Renal pelvis (tissue), 4 donors: Measurements from ENCODE around the gene HDAC1. TPM values are rescaled to one million over a fixed set of nuclear protein-coding genes. Genes with fewer than 3 reads are reported as not detected.
A peak's percentile ranks its signal among the peaks of the same experiment; 100 is the strongest.

Experiments used
- DNase-seq: peaks from one replicate; pipeline ENCODE4 v3.0.0-alpha.2; 2013
- polyA plus RNA-seq, 3 donors: library from polyadenylated mRNA; unstranded; fragments of 120-200 nt; gene quantifications; one replicate each; pipeline ENCODE4 v1.2.1, GENCODE V29; 2013; ENCODE audit not compliant: insufficient read length in 3 of 3

Gene HDAC1
- polyA plus RNA-seq, 3 donors, result 179 to 241 (median 186) TPM

- no peak for DNase-seq
Measured at GRCh38 chr1:32316903-32317277, 25.0 kb downstream of the HDAC1 start.

GRCh38 chr1:32318127-32318869 lies 26.4 kb downstream of the HDAC1 start:
- DNase-seq, result no peak

DNA sequence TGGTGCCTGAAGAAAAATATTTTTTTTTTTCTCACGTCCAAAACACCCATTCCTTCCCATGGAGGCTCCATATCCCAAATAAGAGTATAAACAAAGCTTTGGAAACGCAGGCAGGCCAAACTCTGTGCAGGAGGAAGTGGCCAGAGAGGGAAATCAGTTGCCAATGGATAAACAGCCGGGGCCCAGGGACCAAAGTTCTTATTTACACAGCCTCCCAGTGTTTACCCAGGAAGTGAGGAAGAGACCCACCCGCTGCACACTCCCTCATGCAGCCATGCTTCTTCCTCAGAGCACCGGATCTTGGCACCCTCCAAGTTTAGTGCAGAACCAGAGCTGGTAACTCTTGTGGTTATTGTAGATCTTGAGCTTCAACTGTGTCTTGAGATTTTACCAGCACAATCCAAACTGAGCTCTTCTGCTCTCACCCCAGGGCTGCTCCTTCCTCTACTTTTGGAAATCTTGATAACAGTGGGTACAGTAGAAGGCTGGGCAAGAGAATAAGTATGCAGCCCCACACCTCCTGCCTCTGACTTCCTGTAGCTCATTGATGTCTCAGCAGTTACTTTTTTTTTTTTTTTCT lies 29.9 kb downstream of the HDAC1 start:
- DNase-seq, result no peak

DNA sequence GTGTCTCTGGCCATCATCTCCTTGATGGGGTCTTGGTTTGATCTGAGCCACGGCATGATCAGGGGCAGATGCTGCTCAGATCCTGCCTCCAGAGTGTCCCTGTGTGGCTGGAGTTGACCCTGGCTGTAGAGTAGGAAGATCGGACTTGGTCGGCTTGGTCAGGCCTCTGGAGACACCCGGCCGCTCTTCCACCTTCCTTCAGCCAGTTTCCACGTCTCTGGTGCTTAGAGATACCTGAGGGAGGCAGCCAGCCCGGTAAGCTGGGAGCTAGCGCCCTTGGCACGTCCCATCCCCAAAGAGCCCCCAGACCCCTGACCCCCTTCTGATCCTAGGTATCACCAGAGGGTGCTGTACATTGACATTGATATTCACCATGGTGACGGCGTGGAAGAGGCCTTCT lies 35.3 kb downstream of the HDAC1 start:
- no peak for DNase-seq

GRCh38 chr1:32329931-32330466 lies 38.1 kb downstream of the HDAC1 start:
- no peak for DNase-seq

GRCh38 chr1:32330558-32331151 lies 38.8 kb downstream of the HDAC1 start:
- DNase-seq, result peak; percentile 62

GRCh38 chr1:32331549-32331948 lies 39.7 kb downstream of the HDAC1 start:
- no peak for DNase-seq

- DNase-seq, result no peak
Measured at GRCh38 chr1:32332290-32333079, 40.6 kb downstream of the HDAC1 start.

- no peak for DNase-seq
Measured at GRCh38 chr1:32333251-32333963, 41.5 kb downstream of the HDAC1 start.

- DNase-seq, result no peak
Measured at GRCh38 chr1:32334274-32334861, 42.5 kb downstream of the HDAC1 start.

- peak; percentile 38 for DNase-seq
Measured at GRCh38 chr1:32334864-32335534, 43.1 kb downstream of the HDAC1 start.

GRCh38 chr1:32335535-32335789 lies 43.6 kb downstream of the HDAC1 start:
- no peak for DNase-seq

GRCh38 chr1:32335790-32336590 lies 44.1 kb downstream of the HDAC1 start, which contains the start of gene MARCKSL1:
Gene MARCKSL1, minus strand, starts transcription at chr1:32336233. Its CDS starts 200 bp downstream, at chr1:32336033.
- peak; percentile 89 for DNase-seq

GRCh38 chr1:32336591-32336932 lies 44.7 kb downstream of the HDAC1 start:
- no peak for DNase-seq

DNA sequence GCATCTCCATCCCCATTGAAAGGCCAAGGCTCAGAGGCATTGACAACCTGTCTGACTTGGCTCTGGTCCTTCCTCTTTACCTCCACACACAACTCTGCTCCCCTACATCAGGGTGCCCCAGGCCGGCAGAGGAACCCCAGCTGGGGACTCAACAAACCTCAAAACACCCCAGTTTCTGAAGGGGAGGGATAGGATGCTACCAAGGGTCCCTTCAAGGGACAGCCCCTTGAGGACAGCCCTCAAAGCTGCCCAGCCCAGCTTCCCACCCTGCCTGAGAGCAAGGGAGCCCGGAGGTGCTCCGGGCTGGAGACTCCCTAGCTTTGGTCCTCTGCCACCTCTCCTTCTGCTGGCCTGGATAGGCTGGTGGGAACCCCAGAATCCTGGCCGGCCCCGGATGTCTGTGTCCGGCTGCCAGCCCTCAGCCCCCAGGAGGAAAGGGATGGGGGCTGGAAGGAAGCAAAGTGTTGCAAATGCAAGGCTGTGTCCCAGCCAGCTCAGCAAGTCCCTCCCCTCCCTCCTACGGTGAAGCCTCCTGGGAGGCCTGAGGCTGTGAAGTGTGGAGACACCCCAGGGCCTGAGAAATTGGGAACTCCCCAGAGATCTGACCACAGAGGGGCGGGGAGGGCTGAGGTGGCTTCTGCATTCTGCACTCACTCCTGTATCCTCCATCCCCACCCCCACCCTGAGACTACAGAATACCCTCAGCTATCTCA lies 45.2 kb downstream of the HDAC1 start:
- no peak for DNase-seq

GRCh38 chr1:32337855-32338636 lies 46.2 kb downstream of the HDAC1 start:
- no peak for DNase-seq

- DNase-seq, result no peak
Measured at GRCh38 chr1:32338637-32339145, 46.8 kb downstream of the HDAC1 start.

DNA sequence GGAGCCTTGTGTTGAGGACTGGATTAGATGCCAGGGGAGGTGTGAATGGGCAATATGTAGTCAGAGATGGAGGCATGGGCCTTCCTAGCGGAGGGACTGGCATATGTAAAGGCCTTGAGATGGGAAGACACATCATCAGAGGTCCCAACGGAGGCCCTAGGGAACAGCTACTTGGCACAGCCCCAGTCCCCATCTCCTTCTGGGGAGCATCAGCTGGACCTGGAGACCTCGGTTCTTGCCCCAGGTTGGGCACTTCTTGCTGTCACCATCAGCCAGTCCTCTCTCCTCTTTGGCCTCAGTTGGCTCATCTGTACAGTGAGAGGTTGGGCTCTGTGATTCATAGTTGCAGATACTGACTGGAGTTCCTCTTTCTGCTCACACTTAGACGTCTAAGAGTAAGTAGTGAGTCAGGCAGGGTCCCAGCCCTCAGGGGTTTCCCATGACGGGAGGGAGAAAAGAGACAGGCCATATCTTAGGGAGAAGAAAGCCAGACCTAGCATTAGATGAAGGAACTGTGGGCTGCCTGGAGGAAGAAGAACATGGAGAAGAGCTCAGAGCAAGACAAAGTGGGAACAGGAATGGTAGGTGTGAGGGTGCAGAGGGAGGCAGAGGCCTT lies 47.6 kb downstream of the HDAC1 start:
- no peak for DNase-seq
